HepG2 (cell line): ENCODE data around the gene NRK. TPM values are rescaled to one million over a fixed set of nuclear protein-coding genes. Genes with fewer than 3 reads are reported as not detected.

ENCODE experiments used
- ATRX ChIP-seq: sonication (generic); formaldehyde crosslinking; IDR thresholded peaks from 2 replicates; pipeline ENCODE4 v1.4.0; 2020; ENCODE audit warnings: missing genetic modification reagents, borderline replicate concordance
- CC2D1A ChIP-seq: sonication (generic); formaldehyde crosslinking; IDR thresholded peaks from 2 replicates; pipeline ENCODE4 v1.8.1; 2023; ENCODE audit warnings: mild to moderate bottlenecking, missing genetic modification reagents
- IKZF1 ChIP-seq: fragments of 450-650 bp; IDR thresholded peaks from 2 replicates; pipeline ENCODE4 v1.7.1; 2016
- KMT2B ChIP-seq: IDR thresholded peaks from 2 replicates; pipeline ENCODE4 v1.6.1; 2016; ENCODE audit warnings: missing genetic modification reagents, missing compliant biosample characterization
- SETDB1 ChIP-seq: sonication (generic); formaldehyde crosslinking; IDR thresholded peaks from 2 replicates; pipeline ENCODE4 v1.5.1; 2020; ENCODE audit warnings: missing genetic modification reagents, mild to moderate bottlenecking, borderline replicate concordance
- SSRP1 ChIP-seq: IDR thresholded peaks from 2 replicates; pipeline ENCODE4 v1.6.1; 2016; ENCODE audit warnings: control low read depth
- TCF7 ChIP-seq: sonication (generic); IDR thresholded peaks from 2 replicates; pipeline ENCODE4 v1.6.1; 2016; ENCODE audit warnings: antibody characterized with exemption, low read depth
- ZNF350 ChIP-seq: sonication (generic); formaldehyde crosslinking; IDR thresholded peaks from 2 replicates; pipeline ENCODE4 v1.4.0; 2020; ENCODE audit warnings: mild to moderate bottlenecking, low read depth, missing genetic modification reagents, borderline replicate concordance
- polyA plus RNA-seq, 8 experiments: library from polyadenylated mRNA; depleted of rRNA in 3 of 8; stranded (reverse) in 7 of 8; unstranded in 1 of 8; fragments of >200 nt; fragmentation: Illumina TruSeq in 4 of 8; extraction: Trizol in 4 of 8; gene quantifications; 2 replicates each; pipeline versions ENCODE4 v1.2.1 to v1.2.3, GENCODE V29; 2011 to 2016; ENCODE audit warnings: low read depth in 4 of 8, missing spikeins in 1 of 8, mixed read lengths in 1 of 8; ENCODE audit not compliant: insufficient read depth in 1 of 8
- total RNA-seq, 5 experiments: library from RNA; depleted of rRNA; stranded (reverse); fragments of >200 nt; fragmentation: Illumina TruSeq; extraction: Trizol; gene quantifications; 2 replicates each; pipeline ENCODE4 v1.2.3, GENCODE V29; 2016; ENCODE audit warnings: low read depth in 1 of 5
- TF ChIP-seq, protein P1 (sequence below): sonication (generic); formaldehyde crosslinking; IDR thresholded peaks from one replicate; pipeline ENCODE4 v1.5.1; 2020; ENCODE audit warnings: mild to moderate bottlenecking, missing genetic modification reagents; ENCODE audit errors: not compliant biosample characterization

NRK gene
- total and polyA plus RNA-seq, 2 of the 13 experiments (the other 11 are each of a cell fraction or from before 2014, with no cell fraction given), result not detected

DNA sequence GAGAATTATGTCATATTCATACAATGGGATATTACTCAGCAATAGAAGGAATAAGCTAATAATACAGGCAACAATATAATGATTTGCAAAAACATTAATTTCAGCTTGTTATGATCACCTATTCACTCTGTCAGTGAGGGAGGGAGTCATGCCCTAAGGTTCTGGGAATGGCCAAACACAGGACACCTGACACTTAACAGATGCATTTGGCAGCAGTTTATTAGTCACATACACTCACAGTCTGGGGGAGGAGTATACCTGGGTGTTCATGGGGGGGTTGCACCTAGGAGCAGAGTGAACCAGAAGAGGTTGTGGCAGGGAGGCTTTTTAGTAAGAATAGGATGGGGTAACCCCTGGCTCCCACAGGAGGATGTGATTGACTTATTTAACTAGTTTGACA, 177.9 kb downstream of the NRK start (continued):
- TF ChIP-seq, protein P1, sequence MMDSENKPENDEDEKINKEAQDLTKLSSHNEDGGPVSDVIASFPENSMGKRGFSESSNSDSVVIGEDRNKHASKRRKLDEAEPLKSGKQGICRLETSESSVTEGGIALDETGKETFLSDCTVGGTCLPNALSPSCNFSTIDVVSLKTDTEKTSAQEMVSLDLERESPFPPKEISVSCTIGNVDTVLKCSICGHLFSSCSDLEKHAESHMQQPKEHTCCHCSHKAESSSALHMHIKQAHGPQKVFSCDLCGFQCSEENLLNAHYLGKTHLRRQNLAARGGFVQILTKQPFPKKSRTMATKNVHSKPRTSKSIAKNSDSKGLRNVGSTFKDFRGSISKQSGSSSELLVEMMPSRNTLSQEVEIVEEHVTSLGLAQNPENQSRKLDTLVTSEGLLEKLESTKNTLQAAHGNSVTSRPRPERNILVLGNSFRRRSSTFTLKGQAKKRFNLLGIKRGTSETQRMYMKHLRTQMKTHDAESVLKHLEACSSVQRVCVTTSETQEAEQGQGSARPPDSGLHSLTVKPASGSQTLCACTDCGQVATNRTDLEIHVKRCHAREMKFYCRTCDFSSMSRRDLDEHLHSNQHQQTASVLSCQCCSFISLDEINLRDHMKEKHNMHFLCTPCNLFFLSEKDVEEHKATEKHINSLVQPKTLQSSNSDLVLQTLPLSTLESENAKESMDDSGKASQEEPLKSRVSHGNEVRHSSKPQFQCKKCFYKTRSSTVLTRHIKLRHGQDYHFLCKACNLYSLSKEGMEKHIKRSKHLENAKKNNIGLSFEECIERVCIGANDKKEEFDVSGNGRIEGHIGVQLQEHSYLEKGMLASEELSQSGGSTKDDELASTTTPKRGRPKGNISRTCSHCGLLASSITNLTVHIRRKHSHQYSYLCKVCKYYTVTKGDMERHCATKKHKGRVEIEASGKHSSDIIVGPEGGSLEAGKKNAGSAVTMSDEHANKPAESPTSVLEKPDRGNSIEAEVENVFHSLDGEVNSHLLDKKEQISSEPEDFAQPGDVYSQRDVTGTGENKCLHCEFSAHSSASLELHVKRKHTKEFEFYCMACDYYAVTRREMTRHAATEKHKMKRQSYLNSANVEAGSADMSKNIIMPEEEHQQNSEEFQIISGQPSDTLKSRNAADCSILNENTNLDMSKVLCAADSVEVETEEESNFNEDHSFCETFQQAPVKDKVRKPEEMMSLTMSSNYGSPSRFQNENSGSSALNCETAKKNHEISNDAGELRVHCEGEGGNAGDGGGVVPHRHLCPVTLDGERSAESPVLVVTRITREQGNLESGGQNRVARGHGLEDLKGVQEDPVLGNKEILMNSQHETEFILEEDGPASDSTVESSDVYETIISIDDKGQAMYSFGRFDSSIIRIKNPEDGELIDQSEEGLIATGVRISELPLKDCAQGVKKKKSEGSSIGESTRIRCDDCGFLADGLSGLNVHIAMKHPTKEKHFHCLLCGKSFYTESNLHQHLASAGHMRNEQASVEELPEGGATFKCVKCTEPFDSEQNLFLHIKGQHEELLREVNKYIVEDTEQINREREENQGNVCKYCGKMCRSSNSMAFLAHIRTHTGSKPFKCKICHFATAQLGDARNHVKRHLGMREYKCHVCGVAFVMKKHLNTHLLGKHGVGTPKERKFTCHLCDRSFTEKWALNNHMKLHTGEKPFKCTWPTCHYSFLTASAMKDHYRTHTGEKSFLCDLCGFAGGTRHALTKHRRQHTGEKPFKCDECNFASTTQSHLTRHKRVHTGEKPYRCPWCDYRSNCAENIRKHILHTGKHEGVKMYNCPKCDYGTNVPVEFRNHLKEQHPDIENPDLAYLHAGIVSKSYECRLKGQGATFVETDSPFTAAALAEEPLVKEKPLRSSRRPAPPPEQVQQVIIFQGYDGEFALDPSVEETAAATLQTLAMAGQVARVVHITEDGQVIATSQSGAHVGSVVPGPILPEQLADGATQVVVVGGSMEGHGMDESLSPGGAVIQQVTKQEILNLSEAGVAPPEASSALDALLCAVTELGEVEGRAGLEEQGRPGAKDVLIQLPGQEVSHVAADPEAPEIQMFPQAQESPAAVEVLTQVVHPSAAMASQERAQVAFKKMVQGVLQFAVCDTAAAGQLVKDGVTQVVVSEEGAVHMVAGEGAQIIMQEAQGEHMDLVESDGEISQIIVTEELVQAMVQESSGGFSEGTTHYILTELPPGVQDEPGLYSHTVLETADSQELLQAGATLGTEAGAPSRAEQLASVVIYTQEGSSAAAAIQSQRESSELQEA, result no peak
- TF ChIP-seq IKZF1 (no peak), ZNF350 (CRISPR knock-in tag) (no peak), SSRP1 (CRISPR knock-in tag) (no peak), KMT2B (CRISPR knock-in tag) (no peak), CC2D1A (CRISPR knock-in tag) (no peak), TCF7 (no peak), SETDB1 (CRISPR knock-in tag) (no peak), ATRX (CRISPR knock-in tag) (no peak)
